NCI-H1436 (cell line): ENCODE measurements around the gene MASP1.
"Not testable (repeated sequence)": the region's sequence is repeated elsewhere in the genome, so short reads cannot be mapped to it uniquely, and the experiment has no call there.

ENCODE experiments used
- DNase-seq: peaks from one replicate; lab custom pipeline; 2025; lab: John Stamatoyannopoulos, UW

MASP1 gene

DNA sequence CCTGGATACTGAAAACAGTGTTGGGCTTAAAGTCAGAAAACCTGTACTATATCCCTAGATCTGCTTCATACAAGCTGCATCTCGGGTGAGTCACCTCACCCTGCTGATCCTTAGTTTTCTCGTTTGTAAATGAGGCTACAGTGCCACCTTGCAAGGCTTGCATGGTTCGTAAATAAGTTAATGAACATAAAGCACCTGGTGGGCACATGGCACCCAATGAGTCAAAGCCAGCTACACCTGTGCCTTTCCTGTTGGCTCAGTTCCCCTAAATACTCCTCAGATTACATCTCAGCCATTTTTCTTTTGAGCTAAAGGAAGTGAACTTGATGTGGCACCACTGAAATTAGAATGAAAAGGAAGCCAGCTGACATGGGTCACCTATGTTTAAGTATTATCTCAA, 67.7 kb downstream of the MASP1 start:
- no peak for DNase-seq

DNA sequence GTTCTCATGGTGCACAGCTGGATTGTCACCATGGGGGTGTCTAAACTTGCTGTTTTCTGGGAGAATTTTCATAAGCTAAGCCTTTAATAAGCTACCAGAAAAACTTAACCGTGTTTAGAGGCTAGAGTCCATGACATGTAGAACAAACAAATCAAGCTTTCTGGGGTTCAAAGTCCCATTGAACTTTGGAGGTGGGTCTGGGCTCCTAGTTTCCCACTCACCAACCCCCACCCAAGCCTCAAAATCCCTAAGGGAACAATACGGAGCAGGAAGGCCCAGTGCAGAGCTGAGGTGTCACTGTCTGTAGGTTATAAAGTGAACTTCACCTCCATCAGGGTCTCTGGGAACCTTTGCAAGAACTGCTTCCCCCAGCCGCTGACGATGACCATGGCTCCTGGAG, 68.7 kb downstream of the MASP1 start:
- DNase-seq, result no peak

DNA sequence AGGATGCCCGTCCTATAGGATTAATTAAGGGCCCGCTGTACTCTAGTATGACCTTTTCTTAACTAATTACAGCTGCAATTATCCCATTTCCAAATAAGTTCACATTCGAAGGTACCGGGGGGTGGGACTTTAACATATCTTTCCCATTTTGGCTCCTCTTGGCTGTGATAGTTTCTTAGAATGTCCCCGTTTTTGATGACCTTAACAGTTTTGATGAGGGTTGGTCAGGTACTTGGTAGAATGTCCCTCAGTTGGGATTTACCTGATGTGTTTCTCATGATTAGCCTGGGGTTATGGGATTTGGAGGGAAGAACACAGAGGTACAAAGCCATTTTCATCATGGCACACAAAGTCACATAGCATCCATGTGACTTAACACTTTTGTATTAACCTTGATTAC, 76.1 kb downstream of the MASP1 start:
- DNase-seq, result no peak

DNA sequence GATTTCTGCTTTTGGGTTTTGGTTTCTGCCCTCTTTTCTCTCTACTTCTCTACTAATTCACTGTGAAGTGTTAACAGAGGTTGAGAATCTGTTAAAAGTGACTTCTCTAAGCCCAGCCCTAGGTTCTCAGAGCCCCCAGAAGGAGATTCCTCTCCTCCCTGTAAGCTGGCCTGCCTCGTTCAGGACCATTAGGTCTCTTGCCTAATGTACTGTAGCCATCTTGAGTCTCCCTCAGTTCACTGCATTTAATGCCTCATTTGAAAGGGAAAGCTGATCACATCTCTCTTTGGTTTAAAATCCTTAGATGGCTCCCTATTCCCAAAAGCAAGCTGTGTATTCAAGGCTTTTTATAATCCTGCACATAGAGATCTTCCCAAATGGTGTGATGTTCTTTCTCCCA, 77.9 kb downstream of the MASP1 start:
- no peak for DNase-seq

DNA sequence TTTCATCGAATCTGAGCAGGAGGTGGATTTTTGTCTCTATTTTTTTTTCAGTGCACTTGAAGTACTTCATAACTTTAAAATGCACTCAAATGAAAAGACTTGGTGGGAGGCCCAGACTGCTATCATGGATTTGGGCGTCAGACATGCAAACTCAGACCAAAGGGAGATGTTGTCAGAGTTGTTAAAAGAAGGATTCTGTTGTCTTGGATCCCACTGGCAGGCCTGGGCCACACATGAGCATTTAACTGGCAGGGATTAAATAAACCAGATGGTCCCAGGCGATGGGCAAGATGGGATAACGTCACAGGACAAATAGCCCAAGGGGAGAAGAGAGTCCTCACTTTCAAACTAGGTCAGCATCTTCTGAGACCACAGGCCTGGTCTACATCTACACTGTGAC, 78.8 kb downstream of the MASP1 start:
- no peak for DNase-seq

DNA sequence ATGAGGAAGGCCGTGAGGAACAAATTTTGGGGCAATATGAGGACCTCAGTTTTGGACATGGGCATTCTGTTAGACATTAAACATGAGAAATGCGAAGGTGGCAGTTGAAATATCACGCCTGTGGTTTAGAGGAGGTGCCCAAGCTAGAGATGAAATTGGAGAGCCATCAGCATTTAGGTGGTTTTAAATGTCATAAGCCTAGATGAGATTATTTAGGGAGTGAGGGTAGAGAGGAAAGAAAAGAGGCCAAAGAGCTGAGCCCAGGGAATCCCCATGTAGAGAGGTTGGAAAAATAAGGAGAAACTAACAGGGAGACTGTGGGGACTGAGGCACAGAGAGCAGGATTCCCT, 79.4 kb downstream of the MASP1 start:
- DNase-seq, result no peak

DNA sequence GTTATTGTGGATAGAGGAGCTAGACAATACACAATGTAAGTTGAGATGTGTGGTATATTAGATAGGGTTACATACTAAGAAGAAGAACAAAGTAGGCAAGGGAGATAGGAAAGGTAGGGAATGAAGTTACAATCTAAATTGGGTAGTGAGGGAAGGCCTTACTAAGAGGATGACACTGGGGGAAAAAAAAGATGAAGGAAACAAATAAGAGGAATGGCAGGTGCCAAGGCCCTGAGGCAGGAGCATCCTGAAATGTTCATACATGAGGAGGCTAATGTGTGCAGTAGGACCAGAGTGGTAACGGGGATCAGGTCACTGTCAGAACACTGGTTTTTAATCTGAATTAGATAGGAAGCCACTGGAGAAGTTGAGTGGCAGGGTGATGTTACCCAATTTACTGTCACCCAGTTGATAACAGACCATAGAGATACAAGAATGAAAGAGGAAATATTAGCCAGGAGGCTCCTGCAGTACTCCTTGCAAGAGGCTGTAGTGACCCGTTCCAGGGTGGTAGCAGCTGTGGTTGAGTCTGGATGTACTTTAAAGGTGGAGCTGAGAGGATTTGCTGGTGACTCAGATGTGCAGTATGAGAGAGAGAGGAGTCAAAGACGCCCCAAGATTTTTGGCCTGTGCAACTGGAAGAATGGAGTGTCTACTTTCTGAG, 79.9 kb downstream of the MASP1 start:
- DNase-seq, result no peak

DNA sequence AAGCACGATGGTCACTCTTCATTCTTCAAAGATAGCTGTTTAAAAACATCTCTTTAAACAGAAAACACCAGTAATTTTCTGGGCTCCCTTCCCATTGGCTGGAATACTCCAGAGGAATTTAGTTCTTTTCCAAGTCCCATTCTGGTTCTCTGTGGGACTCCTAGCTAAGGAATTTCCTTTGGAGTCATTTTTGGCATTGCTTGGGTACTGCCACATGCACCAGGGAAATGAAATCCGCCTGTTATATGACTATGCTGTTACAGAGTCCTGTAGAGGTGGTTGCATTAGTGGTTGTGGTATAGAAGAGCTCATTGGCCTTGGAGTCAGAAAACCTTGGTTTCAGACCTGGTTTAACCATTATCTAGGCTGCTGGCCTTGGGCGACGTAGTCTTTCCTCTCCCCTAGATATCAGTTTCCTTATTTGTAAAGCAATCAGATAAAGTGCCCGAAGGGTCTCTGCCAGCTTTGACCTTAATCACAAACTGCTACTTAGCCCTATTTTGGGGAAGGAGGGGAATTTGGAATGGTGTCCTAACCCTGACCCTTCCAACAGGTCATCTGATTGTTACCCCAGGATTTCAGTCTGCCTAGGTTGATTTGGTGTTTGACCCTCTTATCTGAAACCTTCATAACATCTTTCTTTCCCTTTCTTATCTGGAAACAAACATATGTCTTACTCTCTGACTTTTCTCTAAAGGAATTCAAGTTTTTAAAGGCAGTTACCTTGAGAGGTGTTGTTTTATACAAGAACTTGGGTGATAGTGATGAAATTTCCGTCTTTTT, 80.8 kb downstream of the MASP1 start:
- no peak for DNase-seq

DNA sequence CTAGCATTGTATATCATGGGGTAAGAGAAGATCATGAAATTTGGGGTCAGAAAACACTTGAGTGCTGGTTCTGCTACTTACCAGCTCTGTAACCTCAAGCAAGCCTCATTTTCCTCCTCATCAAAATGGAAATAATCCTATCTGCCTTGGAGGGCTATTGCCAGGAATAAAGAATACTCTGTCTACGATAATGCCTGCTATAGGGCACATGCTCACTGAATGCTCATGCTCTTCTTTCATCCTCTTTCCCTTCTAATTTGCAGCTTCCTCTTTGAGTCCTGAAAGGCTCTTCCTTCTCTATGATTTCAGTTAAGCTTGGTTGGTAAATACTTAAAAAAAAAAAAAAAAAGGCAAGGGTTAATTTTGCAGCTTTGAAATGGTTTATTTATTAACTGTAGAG, 81.4 kb downstream of the MASP1 start:
- DNase-seq, result no peak

DNA sequence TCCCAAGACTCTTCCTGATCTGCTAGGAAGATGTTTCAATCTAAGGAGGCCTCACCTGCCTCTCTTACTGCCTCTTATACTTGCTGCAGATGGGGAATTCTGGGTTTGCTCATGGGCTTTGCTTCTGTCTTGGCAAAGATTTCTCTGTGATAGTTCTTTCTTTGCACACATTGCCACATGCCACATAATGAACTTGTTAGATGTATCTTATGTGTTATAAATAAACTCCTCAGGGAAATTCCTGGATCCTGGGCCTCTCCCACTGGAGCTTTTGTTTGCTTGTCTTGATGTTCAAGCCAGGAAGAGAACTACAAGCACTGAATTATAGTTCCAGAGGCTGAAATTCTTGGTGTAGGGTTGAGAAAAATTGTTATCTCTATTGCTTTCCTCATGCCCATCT, 82.0 kb downstream of the MASP1 start:
- DNase-seq, result no peak

DNA sequence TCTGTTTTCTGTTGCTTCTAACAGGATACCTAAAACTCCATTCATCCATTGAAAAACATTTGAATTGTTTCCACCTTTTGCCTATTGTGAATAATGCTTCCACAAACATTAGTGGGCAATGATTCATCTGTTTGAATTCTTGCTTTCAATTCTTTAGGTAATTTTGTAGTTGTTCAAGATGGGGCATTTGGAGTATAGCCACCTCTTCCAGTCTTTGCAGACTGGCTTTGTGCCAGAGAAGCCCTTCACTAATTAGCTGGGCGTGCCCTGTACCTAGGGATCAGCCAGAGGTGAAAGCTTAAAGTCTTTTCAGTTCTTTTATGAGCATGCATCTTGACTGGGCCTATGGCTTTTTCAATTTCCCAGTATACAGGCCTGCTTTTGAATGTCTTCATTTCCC, 83.4 kb downstream of the MASP1 start:
- no peak for DNase-seq

DNA sequence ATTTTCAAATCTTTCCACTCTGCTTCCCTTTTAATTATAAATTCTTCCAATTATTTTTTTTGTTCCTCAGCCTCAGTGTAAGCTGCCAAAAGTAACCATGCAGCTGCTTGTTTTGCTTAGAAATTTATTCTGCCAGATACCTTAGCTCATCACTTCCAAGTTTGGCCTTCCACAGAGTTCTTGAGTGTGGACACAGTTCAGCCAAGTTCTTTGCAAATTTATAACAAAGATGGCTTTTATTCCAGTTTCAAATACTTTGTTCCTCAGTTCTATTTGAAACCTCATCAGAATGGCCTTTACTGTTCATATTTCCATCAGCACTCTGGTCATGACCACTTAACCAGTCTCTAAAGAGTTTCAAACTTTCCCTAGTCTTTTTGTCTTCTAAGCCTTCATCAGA, 83.9 kb downstream of the MASP1 start:
- DNase-seq, result no peak

DNA sequence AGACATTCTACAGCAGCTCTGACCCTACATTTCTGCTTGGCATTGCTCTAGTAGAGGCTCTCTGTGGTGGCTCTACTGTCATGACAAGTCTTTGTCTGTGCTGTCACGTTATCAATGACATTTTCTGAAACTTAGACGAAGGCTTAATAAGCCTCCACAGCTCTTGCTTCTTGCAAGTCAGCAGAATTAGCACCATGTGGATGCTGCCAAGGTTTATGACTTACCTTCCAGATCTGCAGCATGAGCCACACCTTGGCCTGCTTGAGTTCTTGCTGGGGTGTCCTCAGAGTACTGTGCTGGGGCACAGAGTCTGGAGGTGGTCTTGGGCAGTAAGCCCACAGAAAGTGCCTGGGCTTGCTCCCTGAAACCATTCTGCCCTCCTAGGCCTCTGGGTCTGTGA, 84.5 kb downstream of the MASP1 start:
- no peak for DNase-seq

DNA sequence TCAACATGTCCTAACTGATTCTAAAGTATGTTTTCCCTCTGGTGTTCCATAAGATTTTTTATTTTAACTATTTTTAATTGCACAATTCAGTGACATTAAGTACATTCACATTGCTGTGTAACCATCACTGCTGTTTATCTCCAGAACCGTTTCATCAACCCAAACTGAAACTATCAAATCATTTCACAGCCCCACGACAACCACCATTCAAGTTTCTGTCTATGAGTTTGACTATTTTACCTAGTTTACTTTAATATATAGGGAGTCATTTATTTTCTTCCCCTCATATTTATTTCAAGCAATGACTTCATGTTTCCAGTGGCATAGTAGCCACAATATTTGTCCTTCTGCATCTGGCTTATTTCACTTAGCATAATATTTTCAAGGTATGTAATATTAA, 85.9 kb downstream of the MASP1 start:
- no peak for DNase-seq

DNA sequence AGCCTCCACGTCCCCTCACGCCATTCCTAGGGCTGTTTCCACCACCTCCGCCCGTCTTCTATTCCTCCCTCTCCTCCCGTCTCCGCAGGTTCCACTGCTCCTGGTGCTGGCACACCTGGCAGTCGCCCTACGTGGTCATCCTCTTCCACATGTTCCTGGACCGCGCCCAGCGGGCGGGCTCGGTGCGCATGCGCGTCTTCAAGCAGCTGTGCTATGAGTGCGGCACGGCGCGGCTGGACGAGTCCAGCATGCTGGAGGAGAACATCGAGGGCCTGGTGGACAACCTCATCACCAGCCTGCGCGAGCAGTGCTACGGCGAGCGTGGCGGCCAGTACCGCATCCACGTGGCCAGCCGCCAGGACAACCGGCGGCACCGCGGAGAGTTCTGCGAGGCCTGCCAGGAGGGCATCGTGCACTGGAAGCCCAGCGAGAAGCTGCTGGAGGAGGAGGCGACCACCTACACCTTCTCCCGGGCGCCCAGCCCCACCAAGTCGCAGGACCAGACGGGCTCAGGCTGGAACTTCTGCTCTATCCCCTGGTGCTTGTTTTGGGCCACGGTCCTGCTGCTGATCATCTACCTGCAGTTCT, 92.0 kb downstream of the MASP1 start:
- DNase-seq, result not testable (repeated sequence)

DNA sequence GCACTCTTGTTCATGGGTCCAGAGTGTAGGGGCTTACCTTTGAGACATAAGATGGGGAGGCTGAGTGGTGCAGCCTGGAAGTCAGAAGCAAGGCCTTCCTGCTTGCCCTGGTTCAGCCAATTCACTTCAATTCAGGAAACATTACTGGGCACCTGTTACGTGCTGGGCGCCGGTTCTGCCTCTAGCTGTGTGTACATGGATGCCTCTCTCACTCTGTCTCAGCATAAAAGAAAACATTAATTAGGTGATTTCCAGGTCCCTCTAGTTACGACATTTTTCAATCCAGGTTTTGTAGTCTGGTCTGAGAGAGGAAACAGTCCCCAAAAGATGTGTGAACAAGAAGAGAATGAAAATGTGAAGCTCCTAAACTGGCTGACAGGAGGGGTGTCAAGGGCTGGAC, 93.0 kb downstream of the MASP1 start:
- DNase-seq, result no peak

DNA sequence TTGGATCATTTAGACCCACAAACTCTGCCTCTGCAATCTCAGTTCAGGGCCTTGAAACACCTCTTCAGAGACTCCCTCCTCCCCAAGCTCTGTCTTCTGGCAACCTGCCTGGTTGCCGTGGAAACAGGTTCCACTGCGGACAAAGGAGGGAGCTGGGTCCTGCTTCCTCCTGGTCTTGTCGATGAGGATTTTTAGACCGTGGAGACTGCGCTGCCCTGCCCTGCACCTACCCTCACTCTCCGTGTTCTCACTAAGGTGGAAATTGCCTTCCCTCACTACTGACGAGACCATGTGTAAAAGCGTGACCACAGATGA, 94.2 kb downstream of the MASP1 start, which contains the start of gene RTP1:
TSS of gene RTP1 (plus strand) at position 152 of the 315 bp plus-strand sequence. CDS start at position 182, 30 bp downstream.
- peak; percentile 55 for DNase-seq

DNA sequence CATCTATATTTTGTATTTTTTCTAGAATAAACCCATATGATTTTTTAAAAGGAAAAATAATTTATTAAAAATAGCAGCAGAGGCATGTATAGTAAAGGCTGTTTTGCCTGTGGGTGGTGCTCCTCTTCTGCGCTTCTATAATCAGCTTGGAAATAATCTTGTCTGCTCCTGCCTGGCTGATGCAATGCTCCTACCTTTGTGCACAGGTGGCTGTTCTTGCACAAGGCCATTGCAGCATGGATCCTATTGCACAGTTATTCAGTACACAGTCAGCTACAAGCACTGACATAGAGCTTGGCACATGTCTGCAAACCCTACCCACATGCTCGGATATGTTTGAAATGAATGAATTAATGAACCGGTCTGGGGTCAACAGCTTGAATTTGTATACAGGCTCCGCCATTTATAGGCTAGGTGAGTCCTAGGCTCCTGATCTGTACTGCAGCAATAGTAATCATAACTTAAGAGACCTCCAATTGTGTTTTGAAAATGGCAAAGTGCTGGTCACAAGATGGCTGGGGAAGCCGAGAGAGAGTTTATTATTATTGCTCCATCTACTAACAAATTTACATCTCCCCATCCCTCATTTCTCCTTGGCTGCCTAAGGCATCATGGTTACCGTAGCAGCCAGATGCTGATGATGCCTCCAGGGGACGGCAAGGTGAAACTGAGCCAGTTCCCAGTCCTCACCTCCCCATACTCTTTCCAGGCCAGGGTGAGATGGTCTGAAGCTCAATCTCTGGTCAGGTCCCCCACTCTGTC, 94.8 kb downstream of the MASP1 start:
- no peak for DNase-seq

DNA sequence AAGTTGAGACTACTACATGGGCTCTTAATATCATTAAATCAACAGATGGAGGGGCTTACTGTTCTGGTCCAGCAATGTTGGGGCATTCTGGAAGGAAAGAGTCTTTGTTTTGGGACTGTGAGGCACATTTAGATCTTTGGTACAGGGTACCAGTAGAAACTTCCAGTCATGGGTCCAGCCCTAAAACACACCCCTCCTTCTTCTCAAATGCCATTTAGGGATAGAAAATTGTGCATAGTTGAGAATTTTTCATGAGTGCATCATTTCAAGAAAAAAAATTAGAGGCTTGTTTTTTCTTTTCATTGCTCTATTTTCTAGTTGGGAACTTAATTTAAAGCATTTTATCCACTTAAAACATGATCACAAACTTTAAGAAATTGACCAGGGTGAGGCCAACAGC, 98.4 kb downstream of the MASP1 start:
- DNase-seq, result no peak

DNA sequence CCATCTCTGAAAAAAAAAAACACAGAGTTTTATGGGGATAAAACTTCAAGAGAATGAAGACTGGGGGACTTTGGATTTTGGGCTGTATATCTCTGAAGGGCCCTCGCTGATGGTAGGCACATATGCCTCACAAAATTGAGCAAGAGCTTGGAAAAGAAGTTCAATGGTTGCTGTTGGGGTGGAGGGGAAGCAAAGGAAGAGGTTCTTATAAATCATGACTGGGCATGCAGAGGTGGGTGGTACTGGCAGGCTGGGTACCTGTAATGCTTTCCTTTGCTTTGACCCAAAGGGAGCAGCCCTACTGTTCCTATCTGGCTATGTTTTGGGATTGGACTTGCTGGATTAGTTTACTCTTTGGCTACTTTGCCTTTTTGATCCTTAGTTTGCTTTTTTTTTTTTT, 100.3 kb downstream of the MASP1 start:
- DNase-seq, result no peak

DNA sequence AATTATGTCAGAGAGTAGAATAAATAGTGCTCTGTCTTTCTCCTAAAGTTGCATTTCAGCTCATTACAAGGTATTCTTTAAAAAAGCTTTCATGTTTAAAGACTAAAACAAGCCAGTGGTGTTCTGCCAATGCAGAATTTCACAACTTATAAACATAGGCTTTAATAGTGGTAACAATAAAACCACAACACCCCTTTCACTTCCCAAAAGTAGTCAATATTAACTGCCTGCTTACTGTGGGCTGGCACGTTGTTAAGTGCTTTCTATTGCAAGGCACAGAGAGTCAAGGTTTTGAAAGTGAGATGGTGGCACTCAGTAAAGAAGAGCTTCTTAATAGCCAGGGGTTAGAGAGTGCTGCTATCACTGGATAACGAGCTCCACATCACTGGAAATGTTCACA, 102.6 kb downstream of the MASP1 start:
- DNase-seq, result no peak

DNA sequence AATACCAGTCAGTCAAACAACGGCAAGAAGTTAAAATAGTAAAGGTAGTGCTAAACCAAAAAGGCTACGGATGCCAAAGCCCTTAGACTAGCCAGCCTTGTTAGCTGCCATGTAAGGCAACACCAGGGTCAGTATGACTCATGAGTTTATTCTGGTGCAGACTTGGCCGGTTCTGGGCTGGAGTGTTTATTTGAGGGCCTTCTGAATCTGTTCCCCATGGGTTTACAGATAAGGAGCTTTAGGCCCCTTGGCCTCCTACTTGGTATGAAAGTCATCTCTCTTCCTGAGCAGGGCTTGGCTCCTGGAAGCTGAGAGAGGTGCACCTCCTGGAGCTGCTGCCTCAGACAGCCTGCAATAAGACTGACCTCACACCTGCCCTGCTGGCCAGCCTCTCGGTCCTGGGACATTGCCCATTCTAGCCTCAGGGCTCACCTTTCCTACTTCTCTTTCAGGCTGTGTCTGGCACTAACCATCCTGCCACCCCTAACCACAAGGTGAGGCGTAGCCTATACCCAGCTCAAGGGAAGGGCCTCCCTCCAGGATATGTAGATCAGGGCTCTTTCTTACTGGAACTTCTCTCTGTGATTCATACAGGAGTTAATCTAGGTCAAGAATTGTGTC, 104.6 kb downstream of the MASP1 start:
- DNase-seq, result no peak

DNA sequence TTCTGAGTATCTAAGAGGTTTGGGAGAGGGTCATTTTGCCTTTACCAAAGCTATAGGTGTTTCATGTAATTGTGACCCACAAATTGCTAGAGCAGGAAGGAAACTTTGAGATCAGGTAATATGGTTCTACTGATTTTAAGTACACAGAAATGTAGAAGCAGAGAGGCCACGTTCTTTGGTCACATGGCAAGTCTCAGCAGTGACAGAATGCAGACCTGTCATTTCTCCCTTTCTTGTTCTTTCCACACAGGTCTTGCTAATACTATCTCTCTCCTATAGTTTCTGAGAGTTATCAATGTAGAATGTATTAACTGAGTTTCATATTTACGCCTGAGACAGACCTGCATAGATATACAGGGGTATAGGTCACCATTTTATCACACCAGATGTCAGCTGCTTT, 105.2 kb downstream of the MASP1 start:
- DNase-seq, result no peak
